ENCODE measurements around the gene TCEANC2.

TCEANC2 gene

GRCh38 chr1:54117815-54118563 lies 64.6 kb downstream of the TCEANC2 start:
- DNase-seq: no peak

GRCh38 chr1:54118704-54119103 lies 65.3 kb downstream of the TCEANC2 start:
- DNase-seq: no peak

- DNase-seq: no peak
Observed at GRCh38 chr1:54120018-54120697, 66.8 kb downstream of the TCEANC2 start.

GRCh38 chr1:54120698-54121481 lies 67.5 kb downstream of the TCEANC2 start:
- DNase-seq: no peak

GRCh38 chr1:54121482-54122134 lies 68.2 kb downstream of the TCEANC2 start:
- peak; percentile 88 for DNase-seq

- DNase-seq: no peak
Observed at GRCh38 chr1:54122135-54122751, 68.8 kb downstream of the TCEANC2 start.

- DNase-seq: no peak
Observed at GRCh38 chr1:54122992-54123391, 69.6 kb downstream of the TCEANC2 start.

- no peak for DNase-seq
Observed at GRCh38 chr1:54124472-54124871, 71.1 kb downstream of the TCEANC2 start.

GRCh38 chr1:54124906-54125305 lies 71.5 kb downstream of the TCEANC2 start:
- no peak for DNase-seq

- no peak for DNase-seq
Observed at GRCh38 chr1:54125386-54126070, 72.1 kb downstream of the TCEANC2 start.

- no peak for DNase-seq
Observed at GRCh38 chr1:54126271-54126815, 72.9 kb downstream of the TCEANC2 start.

- no peak for DNase-seq
Observed at GRCh38 chr1:54127594-54128300, 74.3 kb downstream of the TCEANC2 start.

- DNase-seq: no peak
Observed at GRCh38 chr1:54129858-54130257, 76.5 kb downstream of the TCEANC2 start.

GRCh38 chr1:54131419-54131818 lies 78.0 kb downstream of the TCEANC2 start:
- DNase-seq: no peak

GRCh38 chr1:54132495-54132894 lies 79.1 kb downstream of the TCEANC2 start:
- DNase-seq: no peak

GRCh38 chr1:54134295-54134694 lies 80.9 kb downstream of the TCEANC2 start:
- DNase-seq: no peak

GRCh38 chr1:54135436-54136120 lies 82.2 kb downstream of the TCEANC2 start:
- DNase-seq: no peak

GRCh38 chr1:54136269-54136896 lies 83.0 kb downstream of the TCEANC2 start:
- DNase-seq: no peak

GRCh38 chr1:54136963-54137533 lies 83.6 kb downstream of the TCEANC2 start:
- DNase-seq: no peak

Measured in activated CD8-positive, alpha-beta memory T cell treated with anti-CD3 and anti-CD28 coated beads, Interleukin-2, amount 50 U/mL, for 48 hours (primary cell).